ENCODE results near the gene BPI.

The BPI gene

DNA sequence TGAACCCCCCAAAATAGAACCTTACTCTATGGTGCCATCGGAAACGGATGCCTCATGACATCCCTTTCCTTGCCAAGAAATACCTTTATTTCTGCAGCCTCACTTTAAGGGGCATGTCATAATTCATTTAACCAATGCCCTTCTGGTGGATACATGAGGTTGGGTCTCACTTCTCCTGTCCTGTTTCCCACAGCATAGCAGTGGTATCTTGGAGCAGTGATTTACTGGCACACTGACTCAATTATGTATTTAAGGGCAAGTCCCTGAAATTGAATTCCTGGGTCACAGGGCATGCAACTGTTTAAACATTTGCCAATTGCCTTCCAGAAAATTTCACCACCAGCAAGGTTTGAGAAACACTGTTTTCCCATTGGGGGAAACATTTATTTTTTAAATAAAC is 41.7 kb downstream of the BPI start:
- Mint-ChIP-seq H3K4me1 (peaks cover 10% of the 10 kb centered on the region), H3K4me3 (no peak overlapping the region), H3K27ac (no peak overlapping the region), H3K9me3 (no peaks in the 10 kb centered on the region), H3K27me3 (ENCODE audit: low read depth) (peaks cover 7% of the 10 kb centered on the region), H3K36me3 (ENCODE audit: low read depth) (no peaks in the 10 kb centered on the region)
- no peak for TF ChIP-seq CTCF (IDR thresholded peaks at IDR 0.05; ENCODE audit: unreplicated experiment in 3 of 3)

DNA sequence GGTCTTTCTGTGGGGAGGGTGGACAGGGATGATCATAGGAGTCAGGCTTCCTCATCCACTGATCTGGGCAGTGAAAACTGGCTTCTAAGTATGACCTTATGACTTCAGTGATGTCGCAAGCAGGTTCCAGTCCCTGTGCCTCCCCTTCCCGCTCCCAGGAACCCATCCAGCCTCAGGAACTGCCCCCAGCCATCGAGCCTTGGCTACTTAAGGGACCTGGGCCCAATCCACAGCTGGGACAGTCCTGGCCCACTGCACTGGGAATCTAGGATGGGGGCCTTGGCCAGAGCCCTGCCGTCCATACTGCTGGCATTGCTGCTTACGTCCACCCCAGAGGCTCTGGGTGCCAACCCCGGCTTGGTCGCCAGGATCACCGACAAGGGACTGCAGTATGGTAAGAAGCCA is 42.3 kb downstream of the BPI start, which contains the start of gene LBP:
Gene LBP (plus strand): TSS at position 236 of the 405 bp plus-strand sequence. CDS start 35 bp downstream, at position 271.
- TF ChIP-seq CTCF (IDR thresholded peaks at IDR 0.05; ENCODE audit: unreplicated experiment in 3 of 3) = no peak
- H3K36me3 Mint-ChIP-seq (ENCODE audit: low read depth) = no peaks in the 10 kb centered on the region
- H3K4me1 Mint-ChIP-seq = peaks cover 10% of the 10 kb centered on the region
- H3K27ac Mint-ChIP-seq = no peak within 1 kb of the TSS
- H3K27me3 Mint-ChIP-seq (ENCODE audit: low read depth) = peaks cover 4% of the 10 kb centered on the region
- no peak within 1 kb of the TSS for H3K4me3 Mint-ChIP-seq
- H3K9me3 Mint-ChIP-seq = no peaks in the 10 kb centered on the region

DNA sequence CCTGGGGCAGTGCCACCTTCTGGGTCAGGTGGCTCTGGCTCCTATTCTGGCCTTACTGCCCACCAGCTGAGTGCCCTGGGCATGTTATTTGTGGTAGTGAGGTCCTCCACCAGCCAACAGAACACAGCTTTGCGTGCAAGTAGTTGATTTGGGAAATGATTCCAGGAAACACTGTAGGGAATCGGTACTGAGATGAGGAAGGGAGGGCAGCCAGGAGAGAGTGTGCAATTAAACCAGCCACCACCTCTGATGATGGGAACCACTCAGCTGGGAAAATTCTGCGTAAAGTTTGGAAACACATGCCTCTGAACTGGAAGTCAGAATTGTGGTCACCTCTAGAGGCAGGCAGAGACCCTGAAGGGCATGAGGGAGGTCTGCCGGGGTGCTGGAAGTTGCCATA is 42.8 kb downstream of the BPI start:
- TF ChIP-seq CTCF (IDR thresholded peaks at IDR 0.05; ENCODE audit: unreplicated experiment in 3 of 3) = no peak
- Mint-ChIP-seq H3K4me3 (no peak overlapping the region), H3K9me3 (no peaks in the 10 kb centered on the region), H3K27ac (no peak overlapping the region), H3K27me3 (ENCODE audit: low read depth) (peaks cover 4% of the 10 kb centered on the region), H3K4me1 (peaks cover 10% of the 10 kb centered on the region), H3K36me3 (ENCODE audit: low read depth) (no peaks in the 10 kb centered on the region)

DNA sequence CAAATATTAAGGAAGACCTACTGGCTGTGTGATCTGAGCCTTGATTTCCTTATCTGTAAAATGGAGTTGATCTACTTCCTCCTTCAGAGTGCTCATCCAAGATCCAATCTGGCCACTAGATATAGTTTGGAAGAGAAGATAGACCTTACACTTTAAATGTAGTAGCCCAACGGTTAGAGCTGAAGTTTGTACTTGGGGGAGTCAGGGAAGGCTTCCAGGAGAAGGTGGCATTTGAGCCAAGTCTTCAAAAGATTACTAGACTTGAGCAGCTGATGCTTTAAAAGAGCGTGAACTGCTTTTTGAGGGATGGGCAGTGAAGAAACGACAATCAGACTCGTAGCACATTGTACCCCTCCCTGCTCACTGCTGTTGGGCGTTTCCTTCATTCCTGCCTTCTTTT is 45.9 kb downstream of the BPI start:
- Mint-ChIP-seq H3K27me3 (ENCODE audit: low read depth) (peaks cover under 1% of the 10 kb centered on the region), H3K27ac (no peak overlapping the region), H3K9me3 (no peaks in the 10 kb centered on the region), H3K4me3 (no peak overlapping the region), H3K4me1 (peaks cover 13% of the 10 kb centered on the region), H3K36me3 (ENCODE audit: low read depth) (no peaks in the 10 kb centered on the region)
- TF ChIP-seq CTCF (IDR thresholded peaks at IDR 0.05; ENCODE audit: unreplicated experiment in 3 of 3) = no peak

- Mint-ChIP-seq H3K9me3 (no peaks in the 10 kb centered on the region), H3K4me1 (peaks cover 13% of the 10 kb centered on the region), H3K36me3 (ENCODE audit: low read depth) (no peaks in the 10 kb centered on the region), H3K4me3 (no peak overlapping the region), H3K27me3 (ENCODE audit: low read depth) (no peaks in the 10 kb centered on the region), H3K27ac (peak overlapping the region in 2 of 3 experiments; percentile 19 to 43)
- no peak for TF ChIP-seq CTCF (IDR thresholded peaks at IDR 0.05; ENCODE audit: unreplicated experiment in 3 of 3)
Observed at GRCh38 chr20:38350879-38351775, 47.2 kb downstream of the BPI start.

GRCh38 chr20:38353316-38353715 is 49.4 kb downstream of the BPI start:
- Mint-ChIP-seq H3K9me3 (no peaks in the 10 kb centered on the region), H3K4me3 (no peak overlapping the region), H3K27me3 (ENCODE audit: low read depth) (no peaks in the 10 kb centered on the region), H3K27ac (peak overlapping the region; percentile 20 to 28 (median 21)), H3K36me3 (ENCODE audit: low read depth) (no peaks in the 10 kb centered on the region), H3K4me1 (peaks cover 17% of the 10 kb centered on the region)
- no peak for TF ChIP-seq CTCF (IDR thresholded peaks at IDR 0.05; ENCODE audit: unreplicated experiment in 3 of 3)
